NCI-H2081 treated with DMSO at 0.1 percent for 48 hours (cell line): ENCODE results near the gene XRRA1.
"Not testable (repeated sequence)": the region's sequence is repeated elsewhere in the genome, so short reads cannot be mapped to it uniquely, and the experiment has no call there.

Experiments
- DNase-seq: peaks from one replicate; lab custom pipeline; 2025; lab: John Stamatoyannopoulos, UW

Gene XRRA1

GRCh38 chr11:74826901-74827300 is 122.0 kb downstream of the XRRA1 start:
- no peak for DNase-seq

DNA sequence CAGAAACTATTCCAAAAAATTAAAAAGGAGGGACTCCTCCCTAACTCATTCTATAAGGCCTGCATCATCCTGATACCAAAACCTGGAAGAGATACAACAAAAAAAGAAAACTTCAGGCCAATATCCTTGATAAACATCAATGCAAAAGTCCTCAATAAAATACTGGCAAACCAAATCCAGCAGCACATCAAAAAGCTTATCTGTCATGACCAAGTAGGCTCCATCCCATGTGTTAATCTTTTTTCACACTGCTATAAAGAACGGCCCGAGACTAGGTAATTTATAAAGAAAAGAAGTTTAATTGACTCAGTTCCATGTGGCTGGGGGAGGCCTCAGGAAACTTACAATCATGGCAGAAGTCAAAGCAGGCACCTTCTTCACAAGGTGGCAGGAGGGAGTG is 123.3 kb downstream of the XRRA1 start:
- not testable (repeated sequence) for DNase-seq

- DNase-seq, result no peak
These were observed 124.5 kb downstream of the XRRA1 start for GRCh38 chr11:74824285-74824982.

- DNase-seq, result no peak
These were observed 126.7 kb downstream of the XRRA1 start for GRCh38 chr11:74822170-74822569.

DNA sequence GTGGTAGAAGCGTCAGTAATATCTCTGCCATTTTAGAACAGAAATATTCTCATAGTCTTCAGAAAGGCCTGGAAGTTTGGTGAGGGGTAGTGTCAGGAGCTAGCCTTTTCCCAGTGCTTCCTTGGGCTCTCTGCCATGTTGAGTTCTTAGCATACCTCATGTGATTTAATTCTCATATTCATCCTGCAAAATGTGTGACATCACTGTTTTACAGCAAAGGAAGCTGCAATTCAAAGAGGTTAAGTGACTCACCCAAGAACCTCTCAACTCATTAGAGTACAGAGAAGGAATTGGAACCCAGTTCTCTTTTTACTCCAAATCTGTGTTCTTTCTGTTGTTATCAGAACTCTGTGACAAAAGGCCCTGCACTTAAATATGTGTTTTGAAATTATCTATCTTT is 128.1 kb downstream of the XRRA1 start:
- DNase-seq, result no peak

DNA sequence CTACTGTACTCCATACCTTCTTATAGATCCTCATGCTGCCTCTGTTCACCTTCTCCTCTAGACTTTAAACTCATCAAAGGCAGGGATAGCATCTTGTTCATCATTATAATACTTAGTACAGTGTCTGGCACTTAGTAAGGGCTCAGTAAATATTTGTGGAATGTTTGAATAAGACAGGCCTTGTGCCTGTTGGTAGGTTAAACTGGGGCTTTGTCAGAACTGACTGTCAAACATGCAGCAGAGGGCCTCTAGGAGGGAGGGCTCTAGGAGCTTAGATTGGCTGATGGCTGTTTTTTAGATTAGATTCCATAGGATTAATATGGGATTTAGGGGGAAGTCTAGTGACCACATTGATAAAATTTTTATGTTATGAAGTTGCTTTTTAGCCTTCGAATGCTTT is 129.5 kb downstream of the XRRA1 start:
- no peak for DNase-seq

- DNase-seq, result no peak
These were observed 130.5 kb downstream of the XRRA1 start for GRCh38 chr11:74818283-74818946.

DNA sequence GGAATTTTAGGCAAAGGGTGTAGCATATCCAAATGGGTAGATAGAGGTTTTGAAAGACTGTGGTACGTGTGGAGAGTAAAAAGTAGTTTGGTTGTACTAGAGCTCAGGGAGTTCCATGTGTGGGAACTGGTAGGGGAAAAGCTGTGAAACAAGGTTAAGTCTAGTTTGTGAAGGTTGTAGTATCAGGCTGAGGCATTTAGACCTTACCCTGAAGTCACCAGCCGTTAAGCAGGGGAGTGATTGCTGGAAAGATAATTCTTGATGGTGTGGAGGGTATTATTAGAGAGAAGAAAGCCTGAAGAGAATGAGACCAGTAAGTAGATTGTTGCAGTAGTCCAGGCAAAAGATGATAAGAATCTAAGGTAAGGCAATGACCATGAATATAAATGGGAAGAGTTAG is 132.2 kb downstream of the XRRA1 start:
- DNase-seq, result no peak

DNA sequence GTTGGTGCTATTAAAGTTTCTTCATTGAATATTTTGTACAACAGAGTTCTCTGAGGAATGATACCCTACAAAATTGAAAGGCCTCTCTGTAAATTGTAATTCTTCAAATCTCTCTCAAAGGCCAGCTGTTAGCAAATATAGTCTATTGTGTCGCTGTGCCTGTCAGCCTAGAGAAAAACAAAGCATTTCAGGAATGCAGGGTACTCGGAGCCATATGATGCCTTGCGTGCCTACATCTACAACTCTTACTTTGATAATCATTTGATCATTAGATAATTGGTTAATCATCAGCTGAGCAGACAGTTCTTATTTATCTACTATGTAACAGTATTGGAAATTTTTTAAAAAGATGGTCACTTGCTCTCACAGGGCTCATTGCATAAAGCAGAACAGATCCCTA is 132.9 kb downstream of the XRRA1 start:
- no peak for DNase-seq

DNA sequence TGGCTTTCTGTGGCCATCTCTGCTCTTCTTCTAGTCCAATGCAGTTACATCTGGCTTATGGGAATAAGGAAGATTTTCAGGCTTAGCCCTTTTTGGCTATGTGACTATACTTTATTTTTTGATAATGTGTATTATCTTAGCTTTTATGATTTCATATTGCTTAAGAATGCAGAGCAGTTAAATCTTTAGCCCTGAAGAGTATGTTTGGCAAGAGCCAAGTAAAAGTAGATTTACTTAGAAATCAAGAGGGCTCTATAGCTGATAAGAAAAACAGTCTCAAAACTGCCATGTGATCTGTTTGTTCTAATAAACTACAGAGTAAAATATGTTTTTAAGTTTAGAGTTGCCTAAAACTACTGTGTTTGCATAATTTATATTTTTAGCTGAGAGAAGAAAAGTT is 139.1 kb downstream of the XRRA1 start:
- DNase-seq, result no peak

- DNase-seq, result no peak
These were observed 142.6 kb downstream of the XRRA1 start for GRCh38 chr11:74806267-74806666.

DNA sequence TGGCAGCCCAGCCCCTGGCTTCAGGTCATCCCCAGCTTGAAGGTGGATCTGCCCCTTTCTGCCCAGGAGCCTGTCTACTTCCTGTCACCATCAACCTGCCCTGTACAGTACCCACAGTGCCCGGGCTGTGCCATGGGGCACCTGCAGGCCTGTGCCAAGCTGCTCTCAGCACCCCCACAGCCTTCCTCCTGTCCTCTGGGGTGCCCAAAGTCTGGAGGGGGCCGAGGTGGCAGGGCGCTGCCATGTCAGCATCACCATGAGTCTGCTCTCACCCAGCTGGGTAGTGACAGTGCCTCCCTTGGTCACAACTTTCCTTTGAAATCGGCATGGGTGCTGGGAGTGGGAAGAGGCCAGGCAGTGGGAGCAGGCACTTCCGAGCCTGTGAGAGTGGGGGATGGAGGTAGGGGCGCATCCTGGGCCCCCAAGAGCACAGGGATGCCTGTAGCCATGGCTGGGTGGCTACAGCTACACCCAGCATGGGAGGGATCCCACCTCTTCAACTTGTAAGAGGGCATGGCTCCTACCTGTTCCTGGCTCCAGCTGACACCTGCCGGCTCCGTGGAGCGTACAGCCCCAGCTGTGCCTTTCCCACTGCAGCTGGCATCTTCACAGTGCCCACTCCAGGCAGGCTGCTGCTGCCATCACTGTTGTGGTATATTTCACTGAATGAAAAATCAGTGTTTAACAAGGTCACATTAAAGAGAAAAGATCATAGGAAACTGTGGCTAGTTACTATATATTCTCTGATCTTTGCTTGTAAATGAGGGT is 157.4 kb downstream of the XRRA1 start:
- DNase-seq, result no peak
